Effector memory CD8-positive, alpha-beta T cell (primary cell): Measurements from ENCODE around the gene DAAM2.

ENCODE experiments used
- ATAC-seq: fragments of 150-1000 bp; cut with Tn5 transposase; replicated peaks from 2 replicates; pipeline ENCODE4 v1.10.0; 2021; ENCODE audit warnings: mild to moderate bottlenecking, moderate library complexity
- DNase-seq, 3 experiments: peaks; one replicate each; pipeline ENCODE4 v3.0.0; 2021
- H3K27ac Mint-ChIP-seq, 2 donors: one replicate each; pipeline ENCODE4 v1.8.0; 2022; ENCODE audit warnings: mild to moderate bottlenecking in 2 of 2, mixed read lengths in 2 of 2, moderate library complexity in 2 of 2
- H3K27me3 Mint-ChIP-seq, 2 donors: one replicate each; pipeline ENCODE4 v1.8.0; 2022; ENCODE audit warnings: mixed read lengths in 2 of 2
- H3K36me3 Mint-ChIP-seq: one replicate; pipeline ENCODE4 v1.8.0; 2022; ENCODE audit warnings: mild to moderate bottlenecking, moderate library complexity, mixed read lengths; ENCODE audit not compliant: insufficient read depth
- H3K4me1 Mint-ChIP-seq, 2 donors: one replicate each; pipeline ENCODE4 v1.8.0; 2022; ENCODE audit warnings: low read depth in 2 of 2, mixed read lengths in 2 of 2
- H3K4me3 Mint-ChIP-seq, 2 donors: one replicate each; pipeline ENCODE4 v1.8.0; 2022; ENCODE audit warnings: mild to moderate bottlenecking in 2 of 2, mixed read lengths in 2 of 2, moderate library complexity in 2 of 2
- H3K9me3 Mint-ChIP-seq, 2 donors: one replicate each; pipeline ENCODE4 v1.8.0; 2022; ENCODE audit warnings: mixed read lengths in 2 of 2

Gene DAAM2

DNA sequence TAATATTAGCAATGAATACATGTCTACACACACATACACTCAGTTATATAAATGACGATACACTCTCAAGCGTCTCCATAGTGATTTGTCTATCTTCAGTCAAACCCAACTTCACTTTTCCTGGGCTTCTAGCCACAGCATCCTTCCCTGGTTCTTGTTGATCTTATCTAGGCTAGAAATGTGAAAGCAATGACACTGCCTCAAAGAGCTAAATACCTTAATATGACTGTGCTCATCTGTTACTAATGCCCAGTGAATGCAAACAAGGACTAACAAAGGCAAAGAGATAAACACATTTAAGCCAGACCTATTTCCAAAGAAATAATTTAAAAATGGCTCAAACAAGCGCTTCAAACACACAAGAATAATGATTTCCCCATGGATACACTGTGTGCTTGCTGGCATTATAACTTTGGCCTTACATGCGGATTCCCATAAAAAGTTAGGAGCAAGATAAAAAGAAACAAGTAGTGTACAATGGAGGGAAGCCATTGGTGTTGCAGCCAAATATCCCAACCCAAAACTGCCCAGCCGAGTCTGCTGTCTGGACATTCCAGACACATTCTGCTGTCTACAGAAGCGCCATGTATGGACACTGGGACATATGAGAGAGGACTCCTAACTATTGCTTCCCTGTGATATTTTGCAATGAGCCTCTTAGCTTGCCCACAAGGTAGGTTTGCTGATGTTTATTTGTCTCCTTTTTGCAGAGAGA lies 19.5 kb upstream of the DAAM2 start:
- Mint-ChIP-seq H3K36me3 (peaks cover 3% of the 10 kb centered on the region), H3K9me3 (no peaks in the 10 kb centered on the region), H3K4me3 (no peak overlapping the region), H3K27me3 (peaks cover 7 to 30% of the 10 kb centered on the region in 2 donors), H3K27ac (no peak overlapping the region), H3K4me1 (no peaks in the 10 kb centered on the region)
- no peak for DNase-seq
- ATAC-seq = no peak

DNA sequence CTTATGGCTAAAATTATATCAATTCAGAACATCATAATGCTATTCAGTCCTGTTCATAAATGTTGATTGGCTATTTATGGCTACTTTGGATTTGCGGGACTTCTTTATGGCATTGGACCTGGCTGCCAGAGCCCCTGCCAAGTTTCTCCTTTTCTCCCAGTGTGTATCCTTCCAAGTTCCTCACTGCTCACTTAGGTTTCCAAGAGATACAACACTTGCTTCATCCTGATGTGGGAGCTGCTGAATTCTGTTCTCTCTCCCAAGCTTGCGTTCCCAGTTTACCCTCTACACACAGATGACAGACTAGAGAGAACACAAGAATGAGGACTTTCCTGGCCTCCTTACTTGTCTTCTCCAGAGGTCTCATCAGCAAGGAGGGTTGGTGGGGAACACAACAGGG lies 18.4 kb upstream of the DAAM2 start:
- H3K4me1 Mint-ChIP-seq = no peaks in the 10 kb centered on the region
- H3K9me3 Mint-ChIP-seq = no peaks in the 10 kb centered on the region
- no peak overlapping the region for H3K4me3 Mint-ChIP-seq
- DNase-seq (no peak), ATAC-seq (no peak)
- H3K27me3 Mint-ChIP-seq = peaks cover 7 to 32% of the 10 kb centered on the region in 2 donors
- H3K27ac Mint-ChIP-seq = no peak overlapping the region
- peaks cover 3% of the 10 kb centered on the region for H3K36me3 Mint-ChIP-seq

DNA sequence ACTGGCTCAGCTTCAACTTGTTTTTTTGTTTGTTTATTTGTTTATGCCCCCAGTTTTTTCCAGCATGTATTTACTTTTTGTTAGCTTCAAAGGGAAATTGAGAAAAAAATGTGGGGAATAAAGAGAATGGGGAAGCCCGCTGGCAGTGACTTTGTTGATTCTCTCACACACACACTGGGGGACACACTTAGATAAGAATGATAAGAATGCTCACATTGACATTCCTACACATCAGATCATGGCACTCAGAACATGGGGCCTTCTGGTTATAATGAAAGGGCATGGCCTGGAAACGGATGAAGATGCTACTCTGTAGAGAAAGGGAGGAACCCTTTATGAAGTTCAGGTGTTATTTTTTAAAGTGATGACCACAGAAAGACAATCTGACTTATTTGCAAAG lies 15.6 kb upstream of the DAAM2 start:
- ATAC-seq (no peak), DNase-seq (no peak)
- H3K27me3 Mint-ChIP-seq = peaks cover 0 to 21% of the 10 kb centered on the region in 2 donors
- H3K4me3 Mint-ChIP-seq = no peak overlapping the region
- no peaks in the 10 kb centered on the region for H3K9me3 Mint-ChIP-seq
- peaks cover 3% of the 10 kb centered on the region for H3K36me3 Mint-ChIP-seq
- no peak overlapping the region for H3K27ac Mint-ChIP-seq
- no peaks in the 10 kb centered on the region for H3K4me1 Mint-ChIP-seq

DNA sequence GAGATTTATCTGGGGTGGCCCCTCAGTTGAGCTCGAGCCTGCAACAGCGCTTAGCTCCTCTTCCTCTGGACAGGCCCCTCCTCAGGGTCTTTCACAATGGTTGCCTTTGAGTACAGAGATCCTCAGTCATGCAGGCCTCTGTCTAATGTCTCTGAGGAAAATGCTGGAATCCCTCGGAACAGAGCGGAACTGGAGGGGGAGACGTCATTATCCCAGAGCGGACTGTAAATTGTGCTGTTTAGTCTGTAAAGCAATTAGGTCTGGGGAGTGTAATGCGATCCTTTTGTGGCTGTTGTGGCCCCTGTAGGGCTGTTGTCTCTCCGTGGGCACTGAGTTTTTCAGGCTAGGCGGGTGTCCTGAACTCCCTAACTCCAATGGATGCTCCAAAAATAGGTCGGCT lies 15.0 kb upstream of the DAAM2 start:
- peaks cover 0 to 21% of the 10 kb centered on the region in 2 donors for H3K27me3 Mint-ChIP-seq
- DNase-seq = no peak
- no peak for ATAC-seq
- H3K36me3 Mint-ChIP-seq = peaks cover 3% of the 10 kb centered on the region
- H3K4me1 Mint-ChIP-seq = no peaks in the 10 kb centered on the region
- no peak overlapping the region for H3K27ac Mint-ChIP-seq
- H3K9me3 Mint-ChIP-seq = no peaks in the 10 kb centered on the region
- no peak overlapping the region for H3K4me3 Mint-ChIP-seq

DNA sequence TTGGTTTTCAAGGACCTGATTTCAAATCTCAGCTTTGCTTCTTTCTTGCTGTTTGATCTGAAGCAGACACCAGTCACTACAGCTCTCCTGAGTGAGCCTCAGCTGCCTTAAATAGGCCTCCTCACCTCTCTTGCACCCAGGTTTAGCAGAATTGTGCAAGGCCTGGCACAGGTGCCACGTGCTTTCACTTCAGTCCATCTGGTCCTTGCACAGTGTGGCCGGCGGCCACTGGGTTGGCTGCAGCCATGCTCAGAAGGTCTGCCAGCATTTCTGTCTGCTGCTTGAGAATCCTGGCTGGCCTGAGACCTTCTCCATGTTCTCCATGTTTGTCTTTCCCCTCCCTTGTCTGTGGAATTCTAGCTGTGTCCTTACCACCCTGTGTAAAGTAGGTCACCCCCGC lies 14.5 kb upstream of the DAAM2 start:
- no peak for ATAC-seq
- H3K36me3 Mint-ChIP-seq = peaks cover 3% of the 10 kb centered on the region
- H3K9me3 Mint-ChIP-seq = no peaks in the 10 kb centered on the region
- no peak overlapping the region for H3K4me3 Mint-ChIP-seq
- H3K27ac Mint-ChIP-seq = no peak overlapping the region
- no peaks in the 10 kb centered on the region for H3K4me1 Mint-ChIP-seq
- no peak for DNase-seq
- peaks cover 0 to 21% of the 10 kb centered on the region in 2 donors for H3K27me3 Mint-ChIP-seq

DNA sequence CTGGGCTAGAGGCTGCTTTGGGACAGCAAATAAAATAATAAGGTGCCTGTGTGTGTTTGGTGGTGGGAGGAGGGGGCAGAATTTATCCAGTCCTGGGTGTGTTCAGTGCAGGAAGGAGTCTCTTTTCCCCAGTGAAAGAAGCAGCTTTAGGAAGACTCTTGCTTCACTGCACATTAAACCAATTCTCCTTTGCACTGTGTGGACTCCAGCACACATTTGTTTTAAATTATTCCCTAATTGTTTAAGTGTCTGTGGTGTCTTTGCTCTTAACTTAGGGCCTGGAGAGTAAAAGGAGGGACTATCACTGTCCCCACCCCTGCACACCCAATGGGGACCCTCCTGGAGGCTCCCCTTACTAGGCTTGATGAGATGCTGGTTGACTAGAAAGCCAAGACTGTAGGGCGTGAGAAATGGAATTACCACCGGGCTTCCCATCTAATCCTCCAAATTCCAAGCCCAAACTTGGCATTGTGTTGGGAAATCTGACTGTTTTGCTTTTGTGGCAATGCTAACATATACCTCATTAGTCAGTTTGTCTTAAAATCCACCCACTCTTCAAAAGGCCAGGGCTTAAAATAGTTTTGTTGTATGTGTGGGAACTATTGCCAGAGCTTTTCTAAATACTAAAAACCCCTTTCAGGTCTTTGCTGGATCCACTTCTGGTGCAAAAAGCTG lies 13.5 kb upstream of the DAAM2 start:
- Mint-ChIP-seq H3K27me3 (peaks cover 0 to 20% of the 10 kb centered on the region in 2 donors), H3K4me1 (no peaks in the 10 kb centered on the region), H3K9me3 (no peaks in the 10 kb centered on the region), H3K4me3 (no peak overlapping the region), H3K27ac (no peak overlapping the region), H3K36me3 (peaks cover 3% of the 10 kb centered on the region)
- DNase-seq (no peak), ATAC-seq (no peak)

DNA sequence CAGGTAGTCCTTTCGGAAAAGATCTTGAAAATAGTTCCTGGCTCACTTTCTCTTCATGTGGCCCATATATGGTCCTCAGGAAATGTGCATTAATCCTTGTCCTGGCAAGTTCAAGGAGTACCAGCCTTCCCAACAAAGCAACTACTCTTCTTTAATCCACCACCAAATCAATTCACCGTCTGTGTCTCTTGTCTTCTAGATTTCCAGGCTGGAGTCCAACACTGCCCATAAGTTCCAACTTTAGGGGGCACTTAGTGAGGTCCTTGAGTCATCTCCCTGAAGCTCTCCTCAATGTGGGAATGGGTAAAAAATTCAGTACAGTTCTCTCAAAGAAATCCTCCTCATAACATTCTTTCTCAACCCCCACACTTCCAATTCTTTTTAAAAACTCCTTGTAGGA lies 6.9 kb upstream of the DAAM2 start:
- H3K36me3 Mint-ChIP-seq = no peaks in the 10 kb centered on the region
- H3K27me3 Mint-ChIP-seq = peaks cover 29 to 33% of the 10 kb centered on the region in 2 donors
- DNase-seq (no peak), ATAC-seq (no peak)
- H3K27ac Mint-ChIP-seq = no peak overlapping the region
- no peaks in the 10 kb centered on the region for H3K9me3 Mint-ChIP-seq
- no peak overlapping the region for H3K4me3 Mint-ChIP-seq
- H3K4me1 Mint-ChIP-seq = no peaks in the 10 kb centered on the region

DNA sequence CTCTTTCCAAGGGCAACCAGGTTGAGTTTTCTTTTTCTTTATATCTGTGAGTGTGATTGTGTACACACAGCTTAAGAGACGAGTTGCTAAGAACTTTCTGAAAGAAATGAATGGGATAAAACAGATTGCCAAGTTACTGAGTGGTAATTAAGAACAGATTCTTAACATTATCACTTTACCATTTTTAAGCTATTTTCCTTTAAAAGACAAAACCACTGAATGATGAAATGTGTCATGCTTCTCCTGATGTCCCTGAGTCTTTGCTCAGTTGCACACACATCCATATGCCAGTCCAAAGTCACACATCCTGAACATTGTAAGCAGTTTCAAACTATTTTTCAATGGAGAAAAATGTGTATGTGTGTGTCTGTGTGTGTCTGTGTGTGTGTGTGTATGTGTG lies 5.5 kb upstream of the DAAM2 start:
- Mint-ChIP-seq H3K4me3 (no peak overlapping the region), H3K27ac (no peak overlapping the region), H3K27me3 (peaks cover 41 to 47% of the 10 kb centered on the region in 2 donors), H3K36me3 (no peaks in the 10 kb centered on the region), H3K4me1 (no peaks in the 10 kb centered on the region), H3K9me3 (no peaks in the 10 kb centered on the region)
- ATAC-seq (no peak), DNase-seq (no peak)

DNA sequence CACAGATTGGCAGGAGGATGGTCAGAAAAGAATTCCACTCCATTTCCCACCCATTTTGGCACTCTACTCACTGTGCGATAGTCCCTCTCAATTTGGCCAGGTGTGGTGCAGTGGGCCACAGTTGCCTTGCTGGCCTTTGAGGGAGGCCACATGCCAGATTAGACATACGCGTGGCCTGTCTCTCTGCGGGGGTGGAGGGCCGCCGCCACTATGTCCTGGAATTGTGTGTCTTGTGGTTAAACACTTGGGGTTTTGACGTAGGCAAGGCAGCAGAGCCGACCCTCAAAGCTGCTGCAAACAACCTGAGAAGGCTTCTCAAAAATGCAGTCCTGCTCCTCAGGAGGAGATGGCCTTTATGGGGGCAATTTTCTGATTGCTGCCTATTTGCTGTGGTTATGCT lies 4.9 kb upstream of the DAAM2 start:
- no peak overlapping the region for H3K4me3 Mint-ChIP-seq
- H3K36me3 Mint-ChIP-seq = no peaks in the 10 kb centered on the region
- no peak for ATAC-seq
- no peak overlapping the region for H3K27ac Mint-ChIP-seq
- DNase-seq = no peak
- H3K27me3 Mint-ChIP-seq = peaks cover 48 to 53% of the 10 kb centered on the region in 2 donors
- H3K9me3 Mint-ChIP-seq = no peaks in the 10 kb centered on the region
- no peaks in the 10 kb centered on the region for H3K4me1 Mint-ChIP-seq

DNA sequence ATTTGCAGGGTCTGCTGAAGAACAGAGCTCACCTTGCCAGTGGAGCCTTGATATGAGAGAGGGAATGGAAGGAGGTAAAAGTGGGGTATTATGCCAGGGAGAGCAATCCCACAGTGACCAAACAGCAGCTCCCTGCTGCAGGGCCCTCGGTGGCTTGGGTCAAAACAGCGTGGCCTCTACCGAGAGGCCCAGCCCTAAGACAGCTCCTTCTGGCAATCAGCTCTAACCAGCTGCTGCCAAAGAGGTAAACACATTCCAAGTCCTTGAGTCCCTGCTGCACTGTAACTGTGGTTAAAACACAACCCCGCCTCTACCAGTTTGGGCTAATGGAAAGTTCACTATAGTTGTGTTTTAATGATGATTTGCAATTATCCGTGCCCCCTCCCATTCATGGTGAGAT lies 1.4 kb upstream of the DAAM2 start:
- Mint-ChIP-seq H3K9me3 (no peaks in the 10 kb centered on the region), H3K4me3 (no peak overlapping the region), H3K4me1 (no peaks in the 10 kb centered on the region), H3K27me3 (peaks cover 72 to 77% of the 10 kb centered on the region in 2 donors), H3K36me3 (no peaks in the 10 kb centered on the region), H3K27ac (no peak overlapping the region)
- ATAC-seq (no peak), DNase-seq (no peak)

DNA sequence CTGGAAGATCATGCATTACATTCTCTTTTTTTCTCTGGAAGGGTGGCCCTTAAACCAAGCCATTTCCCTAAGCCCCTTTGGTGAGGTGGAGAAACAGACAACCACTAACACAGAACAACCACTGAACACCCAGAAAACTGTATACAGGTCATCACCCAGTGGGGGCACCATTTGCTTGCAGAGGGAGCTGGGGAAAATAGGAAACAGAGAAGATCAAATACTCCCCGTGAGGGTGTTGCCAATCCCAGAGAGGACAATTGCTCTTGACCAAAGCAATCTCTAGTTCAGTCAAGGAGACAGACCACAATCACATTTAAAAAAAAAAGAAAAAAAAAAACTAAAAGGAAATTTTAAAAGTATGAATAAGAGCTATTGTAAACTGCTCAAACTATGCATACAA lies 865 bp upstream of the DAAM2 start:
- no peaks in the 10 kb centered on the region for H3K36me3 Mint-ChIP-seq
- H3K27ac Mint-ChIP-seq = no peak overlapping the region
- H3K9me3 Mint-ChIP-seq = no peaks in the 10 kb centered on the region
- H3K4me1 Mint-ChIP-seq = no peaks in the 10 kb centered on the region
- DNase-seq (no peak), ATAC-seq (no peak)
- peaks cover 72 to 81% of the 10 kb centered on the region in 2 donors for H3K27me3 Mint-ChIP-seq
- H3K4me3 Mint-ChIP-seq = no peak overlapping the region

DNA sequence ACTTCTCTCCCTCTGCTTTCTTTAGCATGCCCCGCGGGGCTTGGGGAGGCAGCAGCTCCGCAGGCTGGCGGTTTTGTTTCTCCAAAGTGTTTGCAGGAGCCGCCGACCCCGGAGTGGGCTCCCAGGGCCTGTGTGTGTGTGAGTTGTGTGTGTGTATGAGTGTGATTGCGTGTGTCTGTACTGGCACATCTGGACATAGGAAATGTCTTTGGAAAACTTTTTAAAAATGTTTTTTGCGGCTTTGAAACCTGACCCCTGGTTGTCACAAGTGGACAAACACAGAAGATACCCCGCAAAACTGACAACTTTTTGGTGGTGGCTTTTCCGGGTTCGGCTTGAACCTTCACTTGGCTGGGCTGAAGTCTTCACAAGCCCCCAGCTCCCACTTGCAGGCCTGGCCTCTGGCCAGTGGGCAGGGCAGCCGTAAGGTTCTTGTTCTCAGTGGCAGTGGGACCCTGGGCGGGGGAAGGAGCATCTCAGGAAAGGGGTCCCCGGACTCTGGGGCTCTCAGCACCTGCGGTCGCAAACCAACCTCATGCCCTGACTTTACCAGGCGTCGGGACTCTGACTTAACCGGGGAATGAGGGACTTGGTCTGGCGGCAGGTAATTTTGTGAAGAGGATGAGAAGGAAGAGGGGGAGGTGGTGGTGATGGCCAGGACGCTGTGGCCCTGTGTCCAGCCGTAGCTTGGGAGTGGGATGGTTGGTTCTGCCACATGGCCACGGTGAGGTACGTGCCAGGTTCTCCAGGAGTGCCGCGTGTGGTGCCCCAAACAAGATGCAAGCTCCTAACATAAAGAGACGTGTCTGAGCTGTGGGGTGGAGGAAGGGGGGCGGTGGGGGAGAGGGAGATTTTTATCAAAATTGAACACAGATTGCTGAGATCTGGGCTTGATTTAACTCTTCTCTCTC lies 619 bp downstream of the DAAM2 start:
- Mint-ChIP-seq H3K4me1 (no peaks in the 10 kb centered on the region), H3K9me3 (no peaks in the 10 kb centered on the region), H3K36me3 (no peaks in the 10 kb centered on the region), H3K4me3 (no peak overlapping the region), H3K27ac (no peak overlapping the region), H3K27me3 (peaks cover 66 to 73% of the 10 kb centered on the region in 2 donors)
- DNase-seq = no peak
- ATAC-seq = no peak

DNA sequence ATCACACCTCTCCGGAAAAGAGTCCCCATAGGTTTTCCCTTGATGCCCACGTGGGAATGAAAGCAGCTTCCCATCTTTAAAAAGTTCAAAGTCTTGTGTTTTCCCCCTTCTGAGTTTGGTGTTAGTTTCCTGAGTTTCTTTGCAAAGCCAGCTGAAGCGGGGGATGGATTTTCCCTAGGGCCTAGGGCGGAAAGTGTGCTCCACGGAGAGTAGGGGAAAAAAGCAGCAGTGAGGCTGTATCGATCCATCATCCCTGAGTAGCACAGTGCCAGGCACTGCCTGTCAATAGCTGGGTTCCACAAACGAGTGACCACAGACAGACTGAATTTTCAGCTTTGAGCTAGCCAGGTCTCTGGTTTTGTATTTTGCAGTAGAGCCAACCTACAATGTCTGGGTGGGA lies 1.3 kb downstream of the DAAM2 start:
- no peaks in the 10 kb centered on the region for H3K36me3 Mint-ChIP-seq
- no peak for DNase-seq
- no peaks in the 10 kb centered on the region for H3K9me3 Mint-ChIP-seq
- ATAC-seq = no peak
- no peak overlapping the region for H3K4me3 Mint-ChIP-seq
- H3K27ac Mint-ChIP-seq = no peak overlapping the region
- no peaks in the 10 kb centered on the region for H3K4me1 Mint-ChIP-seq
- H3K27me3 Mint-ChIP-seq = peaks cover 60 to 66% of the 10 kb centered on the region in 2 donors
